Measurements from ENCODE around the gene KLF4.

GRCh38 chr9:107443786-107444185, 45.8 kb downstream of the KLF4 start:
- TF ChIP-seq POLR2AphosphoS5 (IDR thresholded peaks at IDR 0.05; ENCODE audit: low read depth, low read length): no peak
- no peak for TF ChIP-seq AFF4 (CRISPR knock-in tag; IDR thresholded peaks at IDR 0.05)
- TF ChIP-seq SETDB1 (CRISPR knock-in tag; IDR thresholded peaks at IDR 0.05; ENCODE audit: borderline replicate concordance): no peak
- TF ChIP-seq POLR2AphosphoS2 (IDR thresholded peaks at IDR 0.05; ENCODE audit: low read depth, low read length): no peak
- no peak for TF ChIP-seq ZNF232 (CRISPR knock-in tag; IDR thresholded peaks at IDR 0.05; ENCODE audit: borderline replicate concordance)
- no peak for TF ChIP-seq CTCF (CRISPR knock-in tag; IDR thresholded peaks at IDR 0.05)
- no peak for TF ChIP-seq MXI1 (IDR thresholded peaks at IDR 0.05; ENCODE audit: borderline replicate concordance, low read depth, low read length)
- TF ChIP-seq NR3C1 (CRISPR knock-in tag; IDR thresholded peaks at IDR 0.05): no peak
- no peak for TF ChIP-seq ZMAT3 (CRISPR knock-in tag; conservative IDR thresholded peaks at IDR 0.05)

Measured in HepG2 (cell line).